Ramos (cell line): Measurements from ENCODE around the gene CALML4.
"Not testable (repeated sequence)": the region's sequence is repeated elsewhere in the genome, so short reads cannot be mapped to it uniquely, and the experiment has no call there.

Experiments used
- in situ Hi-C: fragments of 300-500 bp; cut with MboI; formaldehyde crosslinking; loops from one replicate; pipeline ENCODE4 v1.14.3; 2022; ENCODE audit warnings: low sequenced_read_pairs; ENCODE audit not compliant: unreplicated experiment

Gene CALML4

GRCh38 chr15:68196445-68197169 is 8.5 kb downstream of the CALML4 start:
- in situ Hi-C loops, result no loop called here

GRCh38 chr15:68195336-68196112 is 9.6 kb downstream of the CALML4 start:
- in situ Hi-C loops, result no loop called here

- in situ Hi-C loops, result no loop called here
These were observed 12.2 kb downstream of the CALML4 start for GRCh38 chr15:68192804-68193486.

- in situ Hi-C loops, result no loop called here
These were observed 13.0 kb downstream of the CALML4 start for GRCh38 chr15:68192117-68192516.

GRCh38 chr15:68191555-68191954 is 13.6 kb downstream of the CALML4 start:
- in situ Hi-C loops, result no loop called here

GRCh38 chr15:68190048-68190447 is 15.1 kb downstream of the CALML4 start:
- in situ Hi-C loops, result no loop called here

- in situ Hi-C loops, result no loop called here
These were observed 16.5 kb downstream of the CALML4 start for GRCh38 chr15:68188647-68189046.

- in situ Hi-C loops, result no loop called here
These were observed 17.6 kb downstream of the CALML4 start for GRCh38 chr15:68187559-68187958.

GRCh38 chr15:68186671-68187397 is 18.3 kb downstream of the CALML4 start:
- in situ Hi-C loops, result no loop called here

- in situ Hi-C loops, result no loop called here
These were observed 20.3 kb downstream of the CALML4 start for GRCh38 chr15:68184616-68185480.

GRCh38 chr15:68183616-68184315 is 21.4 kb downstream of the CALML4 start:
- in situ Hi-C loops, result no loop called here

GRCh38 chr15:68177742-68178141 is 27.4 kb downstream of the CALML4 start:
- in situ Hi-C loops, result no loop called here

GRCh38 chr15:68176601-68177000 is 28.5 kb downstream of the CALML4 start:
- in situ Hi-C loops, result no loop called here

- in situ Hi-C loops, result no loop called here
These were observed 29.6 kb downstream of the CALML4 start for GRCh38 chr15:68175526-68175925.

GRCh38 chr15:68173119-68173518 is 32.0 kb downstream of the CALML4 start:
- in situ Hi-C loops, result no loop called here

GRCh38 chr15:68172037-68172436 is 33.1 kb downstream of the CALML4 start:
- in situ Hi-C loops, result not testable (repeated sequence)

- in situ Hi-C loops, result no loop called here
These were observed 38.3 kb downstream of the CALML4 start for GRCh38 chr15:68166847-68167246.

- in situ Hi-C loops, result no loop called here
These were observed 41.9 kb downstream of the CALML4 start for GRCh38 chr15:68163191-68163590.

GRCh38 chr15:68158046-68158628 is 47.0 kb downstream of the CALML4 start:
- in situ Hi-C loops, result no loop called here
